GM12891 (cell line): Measurements from ENCODE around the gene LRMDA.

ENCODE experiments used
- POLR2A ChIP-seq: IDR thresholded peaks from 2 replicates; pipeline ENCODE4 v1.6.1; 2011; ENCODE audit warnings: low read depth, low read length, control low read depth
- POLR2AphosphoS5 ChIP-seq: IDR thresholded peaks from 2 replicates; pipeline ENCODE4 v1.6.1; 2011; ENCODE audit warnings: low read depth, low read length, control low read depth
- TAF1 ChIP-seq: IDR thresholded peaks from 2 replicates; pipeline ENCODE4 v1.6.1; 2011; ENCODE audit warnings: low read depth, low read length, control low read depth

DNA sequence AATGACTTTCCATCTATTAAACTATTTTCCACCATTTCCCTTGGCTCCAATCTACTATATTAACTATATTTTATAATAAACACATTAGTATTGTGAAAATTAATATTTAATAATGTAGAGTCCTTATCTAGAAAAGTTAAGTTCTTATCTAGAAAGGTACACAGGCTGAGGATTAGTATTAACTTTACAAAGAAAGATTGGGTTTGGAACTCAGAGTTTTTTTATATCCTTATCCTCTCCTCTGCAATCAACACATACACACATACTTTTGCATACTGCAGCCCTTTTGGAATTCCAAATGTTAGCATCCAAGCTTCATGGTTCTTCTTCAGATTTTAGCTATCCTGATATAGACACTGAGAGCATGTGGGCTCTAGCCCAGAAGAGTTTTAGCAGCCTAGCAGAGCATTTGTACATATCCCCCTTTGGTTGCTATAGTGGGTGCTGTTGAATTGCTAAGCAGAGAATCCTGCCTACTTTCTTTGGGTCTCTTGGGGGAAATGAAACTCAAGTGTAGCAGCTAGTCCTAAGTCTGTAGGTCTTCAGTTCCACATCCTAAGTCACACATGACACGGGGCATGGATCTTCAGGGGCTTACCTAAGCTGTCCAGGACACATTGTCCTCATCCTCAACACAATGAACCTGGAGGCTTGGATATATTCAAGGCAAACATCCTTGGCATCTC lies 874.6 kb downstream of the LRMDA start:
- TF ChIP-seq TAF1 (no peak), POLR2AphosphoS5 (no peak), POLR2A (no peak)
